NCI-H748 (cell line): ENCODE results near the gene EPB42.
A peak's percentile ranks its signal among the peaks of the same experiment; 100 is the strongest.
"Not testable (repeated sequence)": the region's sequence is repeated elsewhere in the genome, so short reads cannot be mapped to it uniquely, and the experiment has no call there.

ENCODE experiments used
- DNase-seq: peaks from one replicate; lab custom pipeline; 2025; ENCODE audit not compliant: unreplicated experiment; lab: John Stamatoyannopoulos, UW

Gene EPB42

GRCh38 chr15:43213466-43213865 is 7.4 kb downstream of the EPB42 start:
- DNase-seq: no peak

- no peak for DNase-seq
Observed at GRCh38 chr15:43212951-43213350, 7.9 kb downstream of the EPB42 start.

GRCh38 chr15:43212299-43212698 is 8.5 kb downstream of the EPB42 start:
- DNase-seq: peak; percentile 1

- DNase-seq: no peak
Observed at GRCh38 chr15:43211224-43211735, 9.5 kb downstream of the EPB42 start.

- no peak for DNase-seq
Observed at GRCh38 chr15:43210807-43211206, 10.0 kb downstream of the EPB42 start.

GRCh38 chr15:43210172-43210745 is 10.6 kb downstream of the EPB42 start:
- DNase-seq: no peak

GRCh38 chr15:43209059-43209824 is 11.6 kb downstream of the EPB42 start:
- DNase-seq: peak; percentile 6

GRCh38 chr15:43208052-43209002 is 12.5 kb downstream of the EPB42 start:
- no peak for DNase-seq

- no peak for DNase-seq
Observed at GRCh38 chr15:43207024-43207423, 13.8 kb downstream of the EPB42 start.

GRCh38 chr15:43206054-43206453 is 14.8 kb downstream of the EPB42 start:
- DNase-seq: no peak

GRCh38 chr15:43204016-43204901 is 16.6 kb downstream of the EPB42 start:
- peak; percentile 31 for DNase-seq

GRCh38 chr15:43199945-43200488 is 20.8 kb downstream of the EPB42 start:
- DNase-seq: no peak

- DNase-seq: no peak
Observed at GRCh38 chr15:43198992-43199391, 21.8 kb downstream of the EPB42 start.

GRCh38 chr15:43198556-43198955 is 22.3 kb downstream of the EPB42 start:
- not testable (repeated sequence) for DNase-seq

- DNase-seq: not testable (repeated sequence)
Observed at GRCh38 chr15:43197773-43198172, 23.0 kb downstream of the EPB42 start.

GRCh38 chr15:43196760-43197548 is 23.9 kb downstream of the EPB42 start:
- no peak for DNase-seq

- DNase-seq: no peak
Observed at GRCh38 chr15:43194795-43195194, 26.0 kb downstream of the EPB42 start.

GRCh38 chr15:43193710-43194109 is 27.1 kb downstream of the EPB42 start:
- DNase-seq: no peak

GRCh38 chr15:43190178-43190577 is 30.6 kb downstream of the EPB42 start:
- DNase-seq: no peak
